Measurements from ENCODE around the gene MMUT.

The MMUT gene

GRCh38 chr6:49384904-49385303 is 78.1 kb downstream of the MMUT start:
- no peak for TF ChIP-seq CTCF (IDR thresholded peaks at IDR 0.05)
- Histone ChIP-seq H3K27ac (no peak overlapping the region), H3K4me3 (no peak overlapping the region)
- no peak for DNase-seq (ENCODE audit: low spot score)
